Omental fat pad (tissue), 4 donors: ENCODE data around the gene EDIL3. TPM values are rescaled to one million over a fixed set of nuclear protein-coding genes. Genes with fewer than 3 reads are reported as not detected.
"Not testable (repeated sequence)": the region's sequence is repeated elsewhere in the genome, so short reads cannot be mapped to it uniquely, and the experiment has no call there.

ENCODE experiments used
- ATAC-seq: fragments of 150-250 bp; one replicate; pipeline ENCODE4 v1.9.1; 2016; ENCODE audit warnings: mild to moderate bottlenecking, moderate library complexity; ENCODE audit not compliant: low FRiP score
- DNase-seq: peaks from one replicate; pipeline ENCODE4 v3.0.0-alpha.2; 2019; ENCODE audit warnings: low spot score
- total RNA-seq, 4 donors: library from RNA; depleted of rRNA; stranded (reverse); fragments of >200 nt; gene quantifications; one replicate each; pipeline ENCODE4 v1.1.0, GENCODE V29; 2016
- TF ChIP-seq, protein P1 (sequence below), 3 donors: fragments of 450-650 bp; IDR thresholded peaks; one replicate each; pipeline ENCODE4 v1.5.1; 2016 to 2017; ENCODE audit warnings: antibody characterized with exemption in 3 of 3, mild to moderate bottlenecking in 3 of 3, moderate library complexity in 2 of 3

Gene EDIL3
- total RNA-seq, 4 donors from 2014 or later, result 2.3 to 22.4 (median 4.2) TPM

DNA sequence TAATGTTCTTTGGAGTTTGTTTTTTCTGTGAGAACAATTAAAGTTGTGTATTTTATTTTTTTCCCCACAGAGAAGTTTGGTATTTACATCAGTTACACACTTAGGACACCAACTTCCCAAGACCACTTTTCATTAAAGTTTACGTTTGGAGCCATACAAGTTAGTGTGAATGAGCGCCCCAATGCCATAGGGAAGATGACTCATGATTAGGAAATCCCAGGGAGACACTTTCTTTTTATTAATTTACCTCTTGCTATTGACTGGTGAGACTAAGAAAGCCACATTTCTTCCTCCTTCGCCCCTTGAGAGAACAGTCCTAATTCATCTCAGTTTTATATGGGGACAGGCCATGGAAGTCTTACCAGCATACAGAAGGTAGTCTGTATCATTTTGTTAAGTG is 57.1 kb downstream of the EDIL3 start:
- TF ChIP-seq, protein P1, sequence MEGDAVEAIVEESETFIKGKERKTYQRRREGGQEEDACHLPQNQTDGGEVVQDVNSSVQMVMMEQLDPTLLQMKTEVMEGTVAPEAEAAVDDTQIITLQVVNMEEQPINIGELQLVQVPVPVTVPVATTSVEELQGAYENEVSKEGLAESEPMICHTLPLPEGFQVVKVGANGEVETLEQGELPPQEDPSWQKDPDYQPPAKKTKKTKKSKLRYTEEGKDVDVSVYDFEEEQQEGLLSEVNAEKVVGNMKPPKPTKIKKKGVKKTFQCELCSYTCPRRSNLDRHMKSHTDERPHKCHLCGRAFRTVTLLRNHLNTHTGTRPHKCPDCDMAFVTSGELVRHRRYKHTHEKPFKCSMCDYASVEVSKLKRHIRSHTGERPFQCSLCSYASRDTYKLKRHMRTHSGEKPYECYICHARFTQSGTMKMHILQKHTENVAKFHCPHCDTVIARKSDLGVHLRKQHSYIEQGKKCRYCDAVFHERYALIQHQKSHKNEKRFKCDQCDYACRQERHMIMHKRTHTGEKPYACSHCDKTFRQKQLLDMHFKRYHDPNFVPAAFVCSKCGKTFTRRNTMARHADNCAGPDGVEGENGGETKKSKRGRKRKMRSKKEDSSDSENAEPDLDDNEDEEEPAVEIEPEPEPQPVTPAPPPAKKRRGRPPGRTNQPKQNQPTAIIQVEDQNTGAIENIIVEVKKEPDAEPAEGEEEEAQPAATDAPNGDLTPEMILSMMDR (IDR thresholded peaks at IDR 0.05), result no peak
- ATAC-seq, result no peak
- no peak for DNase-seq

DNA sequence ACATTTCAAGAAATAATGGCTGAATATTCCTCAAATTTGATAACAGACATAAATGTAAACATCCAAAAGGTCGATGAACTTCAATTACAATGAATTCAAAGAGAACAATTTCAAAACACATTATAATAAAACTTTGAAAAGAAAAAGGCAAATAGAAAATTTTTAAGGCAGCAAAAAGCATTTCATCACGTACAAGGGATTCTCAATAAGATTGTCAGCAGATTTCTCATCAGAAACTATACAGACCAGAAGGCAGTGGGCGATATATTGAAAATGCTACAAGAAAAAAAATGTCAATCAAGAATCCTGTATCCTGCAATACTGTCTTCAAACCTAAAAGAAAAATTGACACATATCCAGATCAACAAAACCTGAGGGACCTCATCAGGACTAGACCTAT is 62.0 kb downstream of the EDIL3 start:
- ATAC-seq (no peak), DNase-seq (no peak)
- TF ChIP-seq, protein P1 (IDR thresholded peaks at IDR 0.05), result no peak

DNA sequence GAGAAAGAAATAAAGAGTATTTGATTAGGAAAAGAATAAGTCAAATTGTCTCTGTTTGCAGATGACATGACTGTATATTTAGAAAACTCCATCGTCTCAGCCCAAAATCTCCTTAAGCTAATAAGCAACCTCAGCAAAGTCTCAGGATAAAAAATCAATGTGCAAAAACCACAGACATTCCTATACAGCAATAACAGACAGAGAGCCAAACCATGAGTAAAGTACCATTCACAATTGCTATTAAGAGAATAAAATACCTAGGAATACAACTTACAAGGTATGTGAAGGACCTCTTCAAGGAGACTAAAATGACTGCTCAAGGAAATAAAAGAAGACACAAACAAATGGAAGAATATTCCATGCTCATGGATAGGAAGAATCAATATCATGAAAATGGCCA is 66.9 kb downstream of the EDIL3 start:
- not testable (repeated sequence) for DNase-seq, ATAC-seq

DNA sequence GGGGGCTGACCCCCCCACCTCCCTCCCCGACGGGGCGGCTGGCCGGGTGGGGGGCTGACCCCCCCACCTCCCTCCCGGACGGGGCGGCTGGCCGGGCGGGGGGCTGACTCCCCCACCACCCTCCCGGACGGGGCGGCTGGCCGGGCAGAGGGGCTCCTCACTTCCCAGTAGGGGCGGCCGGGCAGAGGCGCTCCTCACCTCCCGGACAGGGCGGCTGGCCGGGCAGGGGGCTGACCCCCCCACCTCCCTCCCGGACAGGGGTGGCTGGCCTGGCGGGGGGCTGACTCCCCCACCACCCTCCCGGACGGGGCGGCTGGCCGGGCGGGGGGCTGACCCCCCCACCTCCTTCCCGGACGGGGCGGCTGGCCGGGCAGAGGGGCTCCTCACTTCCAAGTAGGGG is 72.4 kb downstream of the EDIL3 start:
- ATAC-seq, DNase-seq: not testable (repeated sequence)

DNA sequence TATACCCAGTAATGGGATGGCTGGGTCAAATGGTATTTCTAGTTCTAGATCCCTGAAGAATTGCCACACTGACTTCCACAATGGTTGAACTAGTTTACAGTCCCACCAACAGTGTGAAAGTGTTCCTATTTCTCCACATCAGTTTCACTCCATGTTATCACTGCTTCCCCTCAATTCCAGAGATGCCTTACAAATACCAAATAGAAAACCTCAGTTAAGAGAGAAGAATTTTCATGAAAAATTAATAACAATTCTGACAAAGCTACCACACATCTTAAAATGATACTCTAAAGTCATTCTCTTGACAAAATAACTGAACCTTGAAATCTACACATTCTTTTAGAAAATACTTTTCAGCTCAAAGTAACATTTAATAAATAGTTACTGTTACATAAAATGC is 74.8 kb downstream of the EDIL3 start:
- not testable (repeated sequence) for DNase-seq, ATAC-seq

DNA sequence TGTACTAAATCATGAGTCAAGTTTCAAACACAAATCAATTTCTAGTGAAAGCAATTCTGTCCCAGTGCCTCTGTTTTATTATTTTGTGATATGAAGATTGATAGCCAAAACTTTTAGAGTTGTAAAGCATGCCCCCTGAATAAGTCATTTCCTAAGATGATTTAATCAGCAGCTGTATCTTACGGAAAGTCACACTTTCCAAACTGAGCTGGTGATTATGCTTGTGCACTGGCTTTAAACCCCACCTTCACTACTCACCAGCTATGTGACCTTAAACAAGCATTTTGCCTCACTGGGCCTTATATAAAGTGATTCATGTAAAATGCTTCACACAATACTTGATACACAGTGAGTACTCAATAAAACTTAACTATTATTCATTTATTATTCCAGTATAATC is 78.1 kb downstream of the EDIL3 start:
- TF ChIP-seq, protein P1 (IDR thresholded peaks at IDR 0.05), result no peak
- ATAC-seq (no peak), DNase-seq (no peak)

DNA sequence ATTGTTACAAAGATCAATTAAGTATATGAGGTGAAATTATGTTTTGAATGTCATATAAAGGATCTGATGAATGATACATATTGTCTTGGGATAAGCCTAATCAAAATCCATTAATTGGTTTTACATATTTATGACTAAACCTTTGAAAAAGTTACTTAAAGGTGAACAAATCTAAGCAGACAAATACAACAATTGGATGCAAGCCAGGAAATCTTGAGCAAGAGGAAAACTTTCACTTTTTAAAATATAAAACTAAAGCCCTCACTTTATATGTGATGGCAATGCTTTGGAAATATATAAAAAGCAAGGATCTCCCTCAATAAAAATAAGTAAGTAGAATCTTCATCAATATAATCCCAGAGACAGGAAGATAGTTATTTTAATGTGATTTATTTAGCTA is 80.1 kb downstream of the EDIL3 start:
- TF ChIP-seq, protein P1 (IDR thresholded peaks at IDR 0.05), result no peak
- ATAC-seq (no peak), DNase-seq (no peak)

DNA sequence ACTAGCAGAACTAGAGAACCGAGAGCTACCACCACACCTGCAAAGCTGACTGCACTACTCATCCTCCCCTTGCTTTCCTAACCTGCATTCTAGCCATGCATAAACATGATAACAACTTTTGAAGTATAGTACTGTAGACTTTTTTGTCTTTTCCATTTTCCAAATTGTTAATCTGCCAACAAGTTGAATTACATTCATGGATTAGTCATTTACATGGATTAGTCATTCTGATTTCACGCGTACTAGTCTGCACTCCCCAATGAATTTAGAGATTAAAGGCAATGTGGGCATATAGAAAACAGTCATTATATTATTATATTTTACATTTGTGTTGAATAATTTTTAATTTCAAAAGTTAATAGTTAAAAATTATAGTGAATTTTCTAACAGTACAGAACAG is 81.4 kb downstream of the EDIL3 start:
- TF ChIP-seq, protein P1 (IDR thresholded peaks at IDR 0.05), result no peak
- ATAC-seq (no peak), DNase-seq (no peak)

DNA sequence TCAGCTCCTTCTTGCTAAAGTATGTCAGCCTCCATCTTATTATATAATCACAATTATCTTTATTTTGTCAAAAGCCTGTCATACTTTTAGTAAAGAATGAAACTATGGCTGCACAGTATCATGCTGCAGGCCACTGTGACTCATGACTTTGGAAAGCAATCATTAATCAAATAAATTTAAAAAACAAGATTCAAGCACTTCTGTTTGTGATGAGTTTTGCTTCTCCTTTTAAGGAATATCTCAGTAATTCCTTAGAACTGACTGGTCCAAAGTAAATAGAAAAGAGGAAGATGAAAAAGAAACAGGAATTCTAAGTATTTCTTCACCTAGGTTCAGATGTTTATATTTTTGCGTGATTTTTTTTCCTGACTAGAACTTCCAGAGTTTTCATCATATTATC is 83.1 kb downstream of the EDIL3 start:
- TF ChIP-seq, protein P1 (IDR thresholded peaks at IDR 0.05), result no peak
- DNase-seq (no peak), ATAC-seq (peak; percentile 48)
